ENCODE results near the gene MAP1LC3B2. TPM values are rescaled to one million over a fixed set of nuclear protein-coding genes. Genes with fewer than 3 reads are reported as not detected.

MAP1LC3B2 gene
- total and polyA plus RNA-seq, 2 of the 13 experiments (the other 11 are each of a cell fraction or from before 2014, with no cell fraction given) = 0.60 to 2.2 TPM

DNA sequence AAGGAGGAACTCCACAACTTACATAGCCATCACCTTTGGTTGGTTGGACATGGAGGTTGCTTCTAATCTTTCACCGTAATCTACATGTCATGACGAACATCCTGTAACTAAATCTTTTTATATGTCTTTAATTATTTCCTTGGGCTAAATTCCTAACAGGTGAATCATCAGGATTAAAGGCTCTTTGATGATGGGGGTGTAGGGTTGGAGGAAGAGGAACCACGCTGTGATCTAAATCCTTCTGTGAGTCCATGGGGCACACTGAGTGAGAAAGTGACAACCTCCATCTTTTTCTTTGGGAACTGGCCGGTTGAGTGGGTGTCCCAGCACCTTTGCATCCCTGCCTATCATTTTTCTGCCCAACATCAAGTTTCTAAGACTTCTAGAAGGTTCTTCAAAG is 31.1 kb upstream of the MAP1LC3B2 start:
- no peak overlapping the region for H2AFZ ChIP-seq (ENCODE audit: low read length)
- H4K20me1 ChIP-seq (ENCODE audit: insufficient read depth, low read length) = no peaks in the 10 kb centered on the region; the same call in 1 of the 2 replicates
- H3K79me2 ChIP-seq (ENCODE audit: insufficient read depth, low read length) = no peaks in the 10 kb centered on the region
- H3K4me2 ChIP-seq (ENCODE audit: low read depth, low read length) = no peak overlapping the region
- CTCF ChIA-PET (ENCODE audit: low intra/inter-chr PET ratio, low total read pairs) = no interaction called here
- no peaks in the 10 kb centered on the region for H3K36me3 ChIP-seq (replicated peaks in 1 of 2; ENCODE audit: control insufficient read depth in 1 of 2, insufficient read depth in 2 of 2, low read length in 2 of 2)
- no peaks in the 10 kb centered on the region for H3K9me3 ChIP-seq (ENCODE audit: low read length)
- peaks cover 4 to 61% of the 10 kb centered on the region in 2 experiments for H3K27me3 ChIP-seq (ENCODE audit: control insufficient read depth in 1 of 2, insufficient read depth in 2 of 2, low read length in 2 of 2)
- BruUV-seq (replicated peaks) = no TSS peak
- no peak overlapping the region for H3K27ac ChIP-seq (ENCODE audit: extremely low read length, insufficient read depth, low read length)
- POLR2A ChIA-PET = no interaction called here
- ATAC-seq = no peak
- intact Hi-C loops (cut with micrococcal nuclease; ENCODE audit: unreplicated experiment) = no loop called here
- in situ Hi-C loops (cut with HindIII; ENCODE audit: extremely low pct_ligation_motif_present, low pct_unique_long_range_greater_than_20kb) = no loop called here
- no peak for TF ChIP-seq ZNF382 (CRISPR knock-in tag; IDR thresholded peaks at IDR 0.05; ENCODE audit: borderline replicate concordance)
- no peak for TF ChIP-seq SRF (IDR thresholded peaks at IDR 0.05; ENCODE audit: low read depth, low read length)
- no peak for TF ChIP-seq ZNF30 (CRISPR knock-in tag; IDR thresholded peaks at IDR 0.05)
- no peak for TF ChIP-seq ZNF230 (CRISPR knock-in tag; IDR thresholded peaks at IDR 0.05)
- TF ChIP-seq, protein P1, sequence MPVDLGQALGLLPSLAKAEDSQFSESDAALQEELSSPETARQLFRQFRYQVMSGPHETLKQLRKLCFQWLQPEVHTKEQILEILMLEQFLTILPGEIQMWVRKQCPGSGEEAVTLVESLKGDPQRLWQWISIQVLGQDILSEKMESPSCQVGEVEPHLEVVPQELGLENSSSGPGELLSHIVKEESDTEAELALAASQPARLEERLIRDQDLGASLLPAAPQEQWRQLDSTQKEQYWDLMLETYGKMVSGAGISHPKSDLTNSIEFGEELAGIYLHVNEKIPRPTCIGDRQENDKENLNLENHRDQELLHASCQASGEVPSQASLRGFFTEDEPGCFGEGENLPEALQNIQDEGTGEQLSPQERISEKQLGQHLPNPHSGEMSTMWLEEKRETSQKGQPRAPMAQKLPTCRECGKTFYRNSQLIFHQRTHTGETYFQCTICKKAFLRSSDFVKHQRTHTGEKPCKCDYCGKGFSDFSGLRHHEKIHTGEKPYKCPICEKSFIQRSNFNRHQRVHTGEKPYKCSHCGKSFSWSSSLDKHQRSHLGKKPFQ (CRISPR knock-in tag; IDR thresholded peaks at IDR 0.05; ENCODE audit: insufficient replicate concordance) = no peak
- TF ChIP-seq CENPT (CRISPR knock-in tag; IDR thresholded peaks at IDR 0.05; ENCODE audit: low read depth) = no peak
- TF ChIP-seq, protein P2, sequence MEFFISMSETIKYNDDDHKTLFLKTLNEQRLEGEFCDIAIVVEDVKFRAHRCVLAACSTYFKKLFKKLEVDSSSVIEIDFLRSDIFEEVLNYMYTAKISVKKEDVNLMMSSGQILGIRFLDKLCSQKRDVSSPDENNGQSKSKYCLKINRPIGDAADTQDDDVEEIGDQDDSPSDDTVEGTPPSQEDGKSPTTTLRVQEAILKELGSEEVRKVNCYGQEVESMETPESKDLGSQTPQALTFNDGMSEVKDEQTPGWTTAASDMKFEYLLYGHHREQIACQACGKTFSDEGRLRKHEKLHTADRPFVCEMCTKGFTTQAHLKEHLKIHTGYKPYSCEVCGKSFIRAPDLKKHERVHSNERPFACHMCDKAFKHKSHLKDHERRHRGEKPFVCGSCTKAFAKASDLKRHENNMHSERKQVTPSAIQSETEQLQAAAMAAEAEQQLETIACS (CRISPR knock-in tag; IDR thresholded peaks at IDR 0.05) = no peak
- no peak for TF ChIP-seq TCF7 (IDR thresholded peaks at IDR 0.05; ENCODE audit: low read depth)
- TF ChIP-seq ZNF761 (CRISPR knock-in tag; conservative IDR thresholded peaks at IDR 0.05) = no peak
- TF ChIP-seq ZNF367 (CRISPR knock-in tag; IDR thresholded peaks at IDR 0.05; ENCODE audit: borderline replicate concordance) = no peak
- TF ChIP-seq, protein P3, sequence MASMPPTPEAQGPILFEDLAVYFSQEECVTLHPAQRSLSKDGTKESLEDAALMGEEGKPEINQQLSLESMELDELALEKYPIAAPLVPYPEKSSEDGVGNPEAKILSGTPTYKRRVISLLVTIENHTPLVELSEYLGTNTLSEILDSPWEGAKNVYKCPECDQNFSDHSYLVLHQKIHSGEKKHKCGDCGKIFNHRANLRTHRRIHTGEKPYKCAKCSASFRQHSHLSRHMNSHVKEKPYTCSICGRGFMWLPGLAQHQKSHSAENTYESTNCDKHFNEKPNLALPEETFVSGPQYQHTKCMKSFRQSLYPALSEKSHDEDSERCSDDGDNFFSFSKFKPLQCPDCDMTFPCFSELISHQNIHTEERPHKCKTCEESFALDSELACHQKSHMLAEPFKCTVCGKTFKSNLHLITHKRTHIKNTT (CRISPR knock-in tag; IDR thresholded peaks at IDR 0.05) = no peak
- no peak for TF ChIP-seq ZNF616 (CRISPR knock-in tag; IDR thresholded peaks at IDR 0.05; ENCODE audit: low read depth)
- DNase-seq (ENCODE audit: low spot score) = no peak
- WGBS (ENCODE audit: low lambda C conversion rate) = 52% methylated on average over 4 of the region's 4 CpGs
- H3K4me3 ChIP-seq (replicated peaks in 1 of 3; ENCODE audit: insufficient read depth in 1 of 3, low read depth in 2 of 3, low read length in 3 of 3) = no peak overlapping the region
- H3K4me1 ChIP-seq (ENCODE audit: insufficient read depth, low read length) = peaks cover 14% of the 10 kb centered on the region
- no peak for FAIRE-seq
- H3K9ac ChIP-seq (ENCODE audit: insufficient read depth, low read depth, low read length) = no peak overlapping the region
